ENCODE data around the gene PDZRN3.

DNA sequence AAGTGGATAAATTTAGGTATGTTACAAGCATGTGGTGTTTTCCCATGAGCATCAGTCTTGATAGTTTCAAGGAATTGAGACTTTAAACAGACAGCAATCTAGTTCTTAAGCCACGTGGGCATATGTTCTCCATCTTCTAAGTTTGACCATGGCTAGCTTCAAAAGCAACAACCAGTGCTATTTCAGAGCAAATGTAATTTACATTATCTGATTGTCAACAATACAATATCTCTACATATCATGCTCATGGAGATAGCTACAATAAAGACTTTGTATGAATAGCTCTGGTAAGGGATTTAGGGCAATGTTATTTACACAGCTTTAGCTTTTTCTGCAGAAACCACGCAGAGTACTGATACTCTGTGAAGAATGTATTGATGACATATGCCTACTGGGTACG is 38.8 kb upstream of the PDZRN3 start:
- TF ChIP-seq, protein P1, sequence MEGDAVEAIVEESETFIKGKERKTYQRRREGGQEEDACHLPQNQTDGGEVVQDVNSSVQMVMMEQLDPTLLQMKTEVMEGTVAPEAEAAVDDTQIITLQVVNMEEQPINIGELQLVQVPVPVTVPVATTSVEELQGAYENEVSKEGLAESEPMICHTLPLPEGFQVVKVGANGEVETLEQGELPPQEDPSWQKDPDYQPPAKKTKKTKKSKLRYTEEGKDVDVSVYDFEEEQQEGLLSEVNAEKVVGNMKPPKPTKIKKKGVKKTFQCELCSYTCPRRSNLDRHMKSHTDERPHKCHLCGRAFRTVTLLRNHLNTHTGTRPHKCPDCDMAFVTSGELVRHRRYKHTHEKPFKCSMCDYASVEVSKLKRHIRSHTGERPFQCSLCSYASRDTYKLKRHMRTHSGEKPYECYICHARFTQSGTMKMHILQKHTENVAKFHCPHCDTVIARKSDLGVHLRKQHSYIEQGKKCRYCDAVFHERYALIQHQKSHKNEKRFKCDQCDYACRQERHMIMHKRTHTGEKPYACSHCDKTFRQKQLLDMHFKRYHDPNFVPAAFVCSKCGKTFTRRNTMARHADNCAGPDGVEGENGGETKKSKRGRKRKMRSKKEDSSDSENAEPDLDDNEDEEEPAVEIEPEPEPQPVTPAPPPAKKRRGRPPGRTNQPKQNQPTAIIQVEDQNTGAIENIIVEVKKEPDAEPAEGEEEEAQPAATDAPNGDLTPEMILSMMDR (IDR thresholded peaks at IDR 0.05 in 8 of 11, conservative IDR thresholded peaks at IDR 0.05 in 3 of 11) = no peak
- TF ChIP-seq POLR2A (IDR thresholded peaks at IDR 0.05) = no peak
- TF ChIP-seq POLR2AphosphoS5 (IDR thresholded peaks at IDR 0.05) = no peak
